ENCODE results near the gene SLC25A24.
"Not testable (repeated sequence)": the region's sequence is repeated elsewhere in the genome, so short reads cannot be mapped to it uniquely, and the experiment has no call there.

SLC25A24 gene

GRCh38 chr1:108158893-108159453 lies 41.2 kb downstream of the SLC25A24 start:
- Histone ChIP-seq H3K4me3 (no peak overlapping the region), H3K27me3 (no peaks in the 10 kb centered on the region), H3K4me1 (no peaks in the 10 kb centered on the region), H4K20me1 (peaks cover 0 to 6% (median 0%) of the 10 kb centered on the region in 11 experiments; a peak in 2 of 22 replicates), H3K36me3 (peaks cover 34 to 64% (median 58%) of the 10 kb centered on the region in 11 experiments), H3K4me2 (no peak overlapping the region), H3K9ac (no peak overlapping the region), H3K9me3 (replicated peaks in 1 of 11) (peaks cover 0 to 12% (median 11%) of the 10 kb centered on the region in 11 experiments; a peak in 19 of 22 replicates), H3K27ac (no peak overlapping the region)
- TF ChIP-seq Cebpa-rat (IDR thresholded peaks at IDR 0.05): no peak

GRCh38 chr1:108154314-108154713 lies 45.8 kb downstream of the SLC25A24 start:
- Histone ChIP-seq H3K4me2 (no peak overlapping the region), H3K4me1 (peaks cover 0 to 18% (median 0%) of the 10 kb centered on the region in 10 experiments; a peak in 4 of 20 replicates), H3K9me3 (replicated peaks in 1 of 11) (peaks cover 0 to 5% (median 0%) of the 10 kb centered on the region in 11 experiments; a peak in 4 of 22 replicates), H3K4me3 (no peak overlapping the region), H3K27me3 (no peaks in the 10 kb centered on the region), H4K20me1 (peaks cover 0 to 6% (median 0%) of the 10 kb centered on the region in 11 experiments; a peak in 3 of 22 replicates), H3K27ac (no peak overlapping the region), H3K36me3 (peaks cover 70 to 98% (median 91%) of the 10 kb centered on the region in 11 experiments), H3K9ac (no peak overlapping the region)
- no peak for TF ChIP-seq Cebpa-rat (IDR thresholded peaks at IDR 0.05)

GRCh38 chr1:108152782-108153222 lies 47.3 kb downstream of the SLC25A24 start:
- H3K27ac ChIP-seq: no peak overlapping the region; a peak in 1 of 22 replicates
- no peaks in the 10 kb centered on the region for H3K27me3 ChIP-seq
- H3K4me2 ChIP-seq: peak overlapping the region in 2 of 11 experiments; percentile 45 to 74; a peak in 4 of 22 replicates
- peaks cover 7 to 20% (median 9%) of the 10 kb centered on the region in 11 experiments; a peak in 19 of 22 replicates for H3K9me3 ChIP-seq (replicated peaks in 1 of 11)
- H3K4me1 ChIP-seq: peaks cover 0 to 18% (median 0%) of the 10 kb centered on the region in 10 experiments; a peak in 4 of 20 replicates
- no peak overlapping the region for H3K9ac ChIP-seq
- H3K4me3 ChIP-seq: no peak overlapping the region
- no peak for TF ChIP-seq Cebpa-rat (IDR thresholded peaks at IDR 0.05)
- H4K20me1 ChIP-seq: peaks cover 0 to 6% (median 0%) of the 10 kb centered on the region in 11 experiments; a peak in 3 of 22 replicates
- peaks cover 81 to 100% (median 98%) of the 10 kb centered on the region in 11 experiments for H3K36me3 ChIP-seq

GRCh38 chr1:108151548-108151947 lies 48.6 kb downstream of the SLC25A24 start:
- peaks cover 94 to 100% (median 99%) of the 10 kb centered on the region in 11 experiments for H3K36me3 ChIP-seq

GRCh38 chr1:108149796-108150467 lies 50.2 kb downstream of the SLC25A24 start:
- Histone ChIP-seq H3K4me3 (no peak overlapping the region), H3K4me2 (no peak overlapping the region), H3K4me1 (peaks cover 0 to 18% (median 0%) of the 10 kb centered on the region in 10 experiments; a peak in 4 of 20 replicates), H3K9ac (no peak overlapping the region), H3K9me3 (replicated peaks in 1 of 11) (peaks cover 32 to 48% (median 36%) of the 10 kb centered on the region in 11 experiments), H4K20me1 (no peaks in the 10 kb centered on the region; a peak in 1 of 22 replicates), H3K36me3 (peaks cover 93 to 100% (median 100%) of the 10 kb centered on the region in 11 experiments), H3K27me3 (no peaks in the 10 kb centered on the region), H3K27ac (no peak overlapping the region)
- no peak for TF ChIP-seq Cebpa-rat (IDR thresholded peaks at IDR 0.05)

More at GRCh38 chr1:108151548-108151947, 48.6 kb downstream of the SLC25A24 start:
- Histone ChIP-seq H4K20me1 (peaks cover 0 to 6% (median 0%) of the 10 kb centered on the region in 11 experiments; a peak in 3 of 22 replicates), H3K27ac (no peak overlapping the region), H3K4me1 (peaks cover 0 to 18% (median 0%) of the 10 kb centered on the region in 10 experiments; a peak in 4 of 20 replicates), H3K27me3 (no peaks in the 10 kb centered on the region), H3K9me3 (replicated peaks in 1 of 11) (peaks cover 16 to 32% (median 20%) of the 10 kb centered on the region in 11 experiments), H3K9ac (no peak overlapping the region), H3K4me2 (no peak overlapping the region), H3K4me3 (no peak overlapping the region)
- no peak for TF ChIP-seq Cebpa-rat (IDR thresholded peaks at IDR 0.05)

- Histone ChIP-seq H3K9me3 (replicated peaks in 1 of 11) (peaks cover 55 to 82% (median 64%) of the 10 kb centered on the region in 11 experiments), H3K4me1 (peaks cover 0 to 27% (median 6%) of the 10 kb centered on the region in 10 experiments; a peak in 11 of 20 replicates), H3K36me3 (peaks cover 79 to 93% (median 89%) of the 10 kb centered on the region in 11 experiments)
- not testable (repeated sequence) for H4K20me1 ChIP-seq, H3K27ac ChIP-seq, H3K27me3 ChIP-seq, H3K4me2 ChIP-seq, H3K4me3 ChIP-seq, H3K9ac ChIP-seq
Measured at GRCh38 chr1:108144569-108144968, 55.6 kb downstream of the SLC25A24 start.

GRCh38 chr1:108142773-108143394 lies 57.3 kb downstream of the SLC25A24 start:
- H3K9ac ChIP-seq: no peak overlapping the region
- H3K4me1 ChIP-seq: peaks cover 0 to 27% (median 6%) of the 10 kb centered on the region in 10 experiments; a peak in 11 of 20 replicates
- no peak; a peak in 1 of 22 replicates for TF ChIP-seq Cebpa-rat (IDR thresholded peaks at IDR 0.05)
- no peaks in the 10 kb centered on the region for H4K20me1 ChIP-seq
- no peaks in the 10 kb centered on the region for H3K27me3 ChIP-seq
- peaks cover 47 to 76% (median 56%) of the 10 kb centered on the region in 11 experiments for H3K9me3 ChIP-seq (replicated peaks in 1 of 11)
- H3K36me3 ChIP-seq: peaks cover 79 to 93% (median 89%) of the 10 kb centered on the region in 11 experiments
- no peak overlapping the region for H3K27ac ChIP-seq
- H3K4me2 ChIP-seq: no peak overlapping the region
- no peak overlapping the region for H3K4me3 ChIP-seq

GRCh38 chr1:108142258-108142657 lies 57.9 kb downstream of the SLC25A24 start:
- H3K27ac ChIP-seq: peak overlapping the region in 5 of 11 experiments; percentile 6 to 55 (median 26); a peak in 6 of 22 replicates
- peak overlapping the region in 5 of 11 experiments; percentile 2 to 73 (median 22); a peak in 6 of 22 replicates for H3K4me2 ChIP-seq
- no peak overlapping the region for H3K4me3 ChIP-seq
- H3K9me3 ChIP-seq (replicated peaks in 1 of 11): peaks cover 41 to 71% (median 50%) of the 10 kb centered on the region in 11 experiments
- peaks cover 0 to 27% (median 6%) of the 10 kb centered on the region in 10 experiments; a peak in 11 of 20 replicates for H3K4me1 ChIP-seq
- H4K20me1 ChIP-seq: no peaks in the 10 kb centered on the region
- no peak overlapping the region for H3K9ac ChIP-seq
- H3K36me3 ChIP-seq: peaks cover 79 to 93% (median 89%) of the 10 kb centered on the region in 11 experiments
- H3K27me3 ChIP-seq: no peaks in the 10 kb centered on the region
- no peak for TF ChIP-seq Cebpa-rat (IDR thresholded peaks at IDR 0.05)
